NOMO-1 treated with dmso at 0.1 percent for 144 hours (cell line): ENCODE data around the gene LUM.

ENCODE experiments used
- DNase-seq: peaks from one replicate; lab custom pipeline; 2025; ENCODE audit not compliant: unreplicated experiment; lab: John Stamatoyannopoulos, UW

The LUM gene

DNA sequence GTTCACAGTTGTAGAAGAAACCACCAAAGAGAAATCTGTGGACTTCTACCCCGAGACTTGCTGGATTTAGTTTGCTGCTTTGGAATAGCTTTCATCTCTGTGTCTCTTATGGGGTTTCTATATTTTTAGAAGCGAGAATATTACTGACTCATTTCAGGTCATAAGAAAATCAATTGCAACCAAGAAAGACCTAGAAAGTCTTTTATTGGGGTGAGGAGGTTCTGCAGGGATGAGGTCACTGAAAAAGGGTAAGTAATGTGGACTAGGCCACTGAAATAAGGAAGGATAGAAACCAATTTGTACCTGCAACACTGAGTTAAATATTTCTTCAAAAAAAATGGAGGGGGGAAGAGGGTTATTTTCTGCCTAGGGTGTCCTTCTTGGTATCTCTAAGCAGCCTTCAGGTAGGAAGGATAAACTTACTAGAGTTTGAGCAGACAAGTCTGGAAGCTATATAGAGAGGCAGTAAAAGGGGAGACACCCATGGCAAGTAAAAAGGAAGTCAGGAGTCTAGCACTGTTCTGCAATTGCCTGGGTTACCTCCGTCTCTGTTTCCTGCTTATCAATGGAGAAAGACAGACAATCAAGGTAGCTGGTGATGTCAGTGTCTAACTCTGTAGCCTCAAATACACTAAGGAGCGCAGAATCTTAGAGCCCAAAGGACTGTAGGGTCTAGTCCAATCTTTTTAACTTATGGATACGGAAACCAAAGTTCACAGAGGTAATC lies 33.9 kb downstream of the LUM start:
- no peak for DNase-seq

DNA sequence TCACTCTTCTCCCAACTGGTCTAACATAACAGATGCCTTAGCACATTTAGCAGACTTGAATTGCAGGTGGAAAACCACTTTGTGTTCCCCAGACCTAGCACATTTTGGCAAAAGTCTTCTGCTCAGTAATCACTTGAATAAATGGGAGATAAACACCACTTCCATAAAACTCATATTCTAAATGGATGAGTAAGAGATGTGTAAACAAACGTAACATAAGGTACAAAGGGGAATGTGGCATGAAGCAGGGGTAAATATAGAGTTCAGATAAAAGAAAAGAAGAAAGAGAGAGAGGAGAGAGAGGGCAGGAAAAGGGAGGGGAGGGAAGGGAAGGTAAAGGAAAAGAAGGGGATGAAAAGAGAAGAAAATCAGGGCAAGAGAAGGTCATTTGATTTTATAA lies 36.4 kb downstream of the LUM start:
- no peak for DNase-seq

DNA sequence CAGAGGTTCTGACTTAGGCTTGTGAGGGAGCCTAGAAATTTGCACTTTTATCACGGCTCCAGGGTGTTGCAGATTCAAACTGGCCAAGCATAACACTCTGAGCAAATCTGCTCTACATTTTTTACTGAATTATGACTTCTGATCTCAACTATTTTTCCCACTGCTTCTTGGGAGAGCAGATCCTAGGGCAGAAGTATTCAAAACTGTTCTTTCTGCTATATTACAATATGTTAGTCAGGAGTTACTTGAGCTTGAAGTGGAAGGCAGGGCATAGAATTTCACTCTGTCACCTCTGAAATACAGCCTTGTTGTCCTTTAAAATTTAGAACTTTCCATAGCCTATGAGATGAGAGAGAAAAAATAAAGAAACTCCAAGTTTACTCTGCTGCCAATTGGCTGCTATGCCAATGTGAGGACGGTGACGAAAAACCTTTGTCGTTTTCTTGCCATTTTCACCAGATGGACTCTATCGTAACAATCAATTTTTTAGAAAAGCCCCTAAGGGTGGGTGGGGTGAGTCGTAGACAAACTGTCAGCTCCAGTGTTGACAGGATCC lies 37.1 kb downstream of the LUM start:
- DNase-seq, result no peak

DNA sequence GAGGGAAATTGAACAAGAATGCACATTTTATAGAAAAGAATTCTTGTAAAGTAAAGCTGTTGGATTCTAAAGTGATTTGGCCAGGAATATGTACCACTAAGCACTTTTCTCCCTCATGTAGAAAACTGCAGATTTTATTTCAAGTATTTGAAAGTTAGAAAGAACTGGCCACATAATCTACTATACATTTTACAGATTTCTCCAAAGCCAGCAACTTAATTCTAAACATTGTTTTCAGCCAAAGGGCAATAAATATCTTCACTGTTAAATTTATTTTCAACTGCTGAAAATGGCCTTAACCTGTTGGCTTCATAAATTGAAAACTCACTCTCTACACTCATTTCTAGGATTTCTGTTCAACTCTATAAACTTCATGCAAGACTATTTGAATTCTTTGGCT lies 37.9 kb downstream of the LUM start:
- DNase-seq, result no peak

DNA sequence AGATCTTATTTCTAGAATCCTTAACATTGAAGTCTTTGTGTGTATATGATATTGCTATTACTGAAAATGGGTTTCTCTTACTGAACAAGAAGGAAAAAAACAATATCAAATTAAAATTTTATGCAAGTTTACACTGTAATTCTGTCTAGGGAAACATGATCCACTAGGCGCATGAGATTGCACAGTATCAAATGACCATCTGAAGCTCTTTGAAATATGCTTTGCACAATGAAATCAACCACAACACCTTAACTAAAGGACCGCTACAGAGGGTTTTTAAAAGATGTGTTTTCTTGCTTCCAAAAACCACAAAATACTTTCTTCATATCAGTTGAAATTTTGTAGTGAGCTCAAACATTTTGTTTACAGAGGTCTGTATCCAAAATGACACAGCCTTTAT lies 38.4 kb downstream of the LUM start:
- no peak for DNase-seq

DNA sequence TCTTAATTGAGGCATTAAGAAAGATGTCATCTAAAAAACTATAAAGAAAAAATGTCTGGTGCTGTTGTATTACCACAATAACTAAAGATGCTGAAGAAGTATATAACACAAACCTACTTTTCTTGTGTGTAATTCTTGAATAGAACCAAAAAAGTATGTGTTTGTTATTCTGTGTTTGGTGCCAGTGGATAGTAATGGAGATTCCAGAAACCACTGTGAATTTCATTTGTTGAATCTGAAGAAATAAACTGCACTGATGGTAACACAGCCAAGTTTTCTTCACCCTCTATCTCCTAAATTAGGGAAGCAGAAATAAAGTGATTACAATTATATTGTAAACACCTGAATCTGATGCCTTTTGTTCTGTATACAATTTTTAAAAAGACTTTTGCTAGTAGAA lies 40.4 kb downstream of the LUM start:
- DNase-seq, result no peak

DNA sequence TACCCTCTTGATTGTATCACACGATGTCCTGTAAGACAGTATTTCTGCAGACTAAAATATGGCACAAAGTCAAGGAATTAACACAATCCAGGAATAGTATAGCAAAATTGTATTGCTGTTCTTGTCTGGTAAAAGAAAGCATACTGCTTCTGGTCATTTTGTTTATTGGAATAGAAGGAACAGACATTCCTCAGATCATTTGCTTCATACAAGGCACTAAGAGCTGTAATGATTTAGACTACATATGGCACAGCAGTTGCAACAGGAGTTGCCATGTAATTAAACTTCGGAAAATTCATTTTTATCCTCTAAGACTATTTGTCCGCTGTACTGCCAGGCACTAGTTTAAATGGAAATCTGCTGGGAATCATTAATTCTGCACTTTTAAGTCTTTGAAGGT lies 45.9 kb downstream of the LUM start:
- DNase-seq, result no peak

DNA sequence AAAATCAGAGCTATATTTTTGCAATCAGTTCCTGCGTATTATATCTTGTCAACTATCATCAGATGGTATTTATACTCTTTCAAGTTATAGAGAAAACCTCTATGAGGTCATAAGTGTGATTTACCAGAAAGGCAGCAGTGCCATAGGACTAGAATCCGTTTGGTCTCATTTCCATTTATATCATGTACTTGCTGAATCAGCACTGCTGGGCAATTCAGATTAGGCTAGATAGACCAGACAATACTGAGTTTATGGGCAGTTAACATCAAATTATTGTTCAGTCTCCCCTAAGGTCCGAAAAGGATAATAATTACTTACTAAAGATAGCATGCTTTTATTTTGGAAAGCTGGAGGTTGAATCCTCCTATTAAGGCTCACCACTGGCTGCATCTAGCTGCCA lies 46.7 kb downstream of the LUM start:
- DNase-seq, result no peak

DNA sequence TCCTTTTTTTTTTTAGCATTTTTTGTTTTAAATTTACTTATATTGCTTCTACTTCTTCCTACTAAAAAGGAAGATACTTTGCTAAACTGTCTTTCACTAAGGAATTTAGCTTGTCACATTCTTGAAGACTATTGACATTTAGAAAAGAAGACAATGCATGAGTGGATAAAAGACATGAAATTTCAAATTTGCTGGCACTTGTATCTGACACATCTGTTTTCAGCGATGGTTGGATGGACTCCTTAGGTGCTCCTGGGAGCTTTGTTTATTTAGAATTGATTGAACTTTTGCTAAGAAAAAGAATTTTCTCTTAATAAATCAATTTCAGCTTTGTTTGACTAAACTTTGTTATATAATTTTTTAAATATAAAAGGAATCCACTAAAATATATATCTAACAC lies 50.2 kb downstream of the LUM start:
- DNase-seq, result no peak

DNA sequence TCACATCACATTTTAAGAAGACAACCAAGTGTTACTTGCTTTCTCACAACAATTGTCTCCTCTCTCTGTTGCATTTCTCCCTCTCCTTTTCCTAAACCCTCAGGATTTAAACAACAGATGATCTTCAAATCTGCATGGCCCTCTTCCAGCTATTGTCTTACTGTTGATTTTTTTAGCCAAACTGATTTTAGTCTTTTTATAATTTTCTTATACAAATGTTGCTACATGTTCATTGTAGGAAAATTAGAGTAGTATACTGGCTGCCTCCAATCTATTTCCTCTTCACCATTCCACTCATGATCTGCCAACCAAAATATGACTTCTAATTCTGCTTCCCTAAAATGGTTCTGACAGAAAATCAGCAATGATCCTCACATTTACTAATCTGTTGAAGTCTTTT lies 52.1 kb downstream of the LUM start:
- DNase-seq, result no peak

DNA sequence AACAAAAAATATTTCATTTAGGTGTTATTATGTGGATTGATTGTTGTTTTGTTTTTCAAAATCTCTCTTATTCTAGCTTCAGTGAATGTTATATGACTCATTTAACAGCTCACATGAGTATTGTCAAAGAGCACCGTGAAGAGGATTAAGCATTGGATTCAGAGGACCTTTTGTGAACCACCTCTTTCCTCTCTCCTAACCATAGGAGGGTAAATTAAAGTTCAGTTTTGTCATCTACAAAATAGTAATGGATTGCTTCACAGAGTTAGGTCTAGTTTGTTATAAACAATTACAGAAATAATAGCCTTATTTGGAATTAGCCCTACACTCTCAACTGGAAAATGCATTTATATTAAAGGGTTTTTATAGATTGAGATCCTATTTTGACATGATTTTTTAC lies 52.5 kb downstream of the LUM start:
- no peak for DNase-seq

DNA sequence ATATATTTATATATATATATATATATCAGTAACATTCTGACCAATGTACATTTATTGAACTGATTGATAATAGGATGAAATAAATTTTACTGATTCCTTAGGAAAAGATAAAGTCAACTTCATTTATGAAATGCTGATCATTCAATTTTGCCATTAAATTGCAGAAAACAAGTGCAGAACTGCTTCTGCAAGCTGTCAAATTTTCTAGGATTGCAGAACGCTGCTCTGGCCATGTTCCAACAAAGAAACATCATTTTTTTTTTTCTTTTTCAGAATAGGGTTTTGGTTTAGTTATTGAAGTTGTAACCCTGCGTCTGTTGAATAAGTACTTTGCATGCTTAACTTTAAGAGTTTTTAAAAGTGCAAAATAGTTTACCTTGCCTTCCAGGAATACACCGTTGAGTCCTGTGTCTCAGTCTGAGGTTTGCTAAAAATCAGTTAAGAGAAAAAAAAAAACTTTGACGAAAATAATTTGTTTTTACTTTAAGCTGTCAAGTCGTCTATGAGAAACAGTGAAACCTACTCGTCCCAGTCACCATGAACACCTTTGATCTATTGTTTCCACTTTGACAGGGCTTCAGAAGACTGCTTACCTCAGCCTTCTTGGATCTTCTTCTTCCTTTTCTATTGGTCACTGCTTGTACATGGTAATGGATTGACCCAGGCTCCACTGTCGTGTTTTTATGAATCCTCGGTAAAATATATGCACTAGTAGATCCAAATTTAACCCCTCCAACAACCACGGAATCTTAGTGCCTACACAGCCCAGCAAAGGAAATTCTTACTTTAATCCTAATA lies 53.7 kb downstream of the LUM start, which contains the start of gene KERA:
Gene KERA, minus strand, starts transcription at position 657 of the 798 bp plus-strand sequence. CDS start 1,743 bp downstream, outside the sequence.
- DNase-seq, result no peak

DNA sequence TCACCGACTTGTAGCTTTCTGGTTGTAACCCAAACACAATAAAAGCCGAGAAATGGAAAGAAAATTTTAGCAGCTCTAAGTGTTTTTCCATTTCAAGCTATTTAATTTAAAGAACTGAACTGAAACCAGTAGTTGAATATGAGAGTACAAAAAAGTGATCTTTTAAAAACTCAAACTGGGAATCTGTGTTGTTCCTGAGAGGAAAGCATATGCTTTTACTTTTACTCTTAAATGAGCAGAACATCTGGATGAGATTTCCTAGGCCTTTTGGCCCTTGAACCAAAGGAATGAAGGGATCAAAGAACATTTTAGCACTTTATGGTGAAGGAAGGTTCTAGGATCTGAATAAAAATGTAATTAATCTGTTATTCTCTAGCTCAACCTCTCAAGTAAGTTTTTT lies 54.8 kb downstream of the LUM start:
- no peak for DNase-seq

DNA sequence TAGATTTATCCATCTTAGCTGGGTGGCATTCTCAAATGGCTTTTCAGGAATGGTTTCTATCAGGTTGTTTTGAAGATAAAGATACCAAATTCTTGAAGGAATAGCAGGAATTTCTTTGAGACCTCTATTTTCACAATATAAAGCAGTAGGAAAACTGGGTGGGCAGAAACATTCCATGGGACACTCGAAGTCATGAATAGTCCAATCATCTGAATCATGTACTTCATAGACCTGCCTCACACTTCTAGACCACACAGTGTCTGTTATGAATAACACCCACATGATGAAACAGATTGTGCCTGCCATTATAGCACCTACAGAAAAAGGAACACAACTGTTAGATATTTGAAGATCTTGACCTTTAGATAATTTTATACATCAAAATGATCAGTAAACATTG lies 55.3 kb downstream of the LUM start:
- no peak for DNase-seq

DNA sequence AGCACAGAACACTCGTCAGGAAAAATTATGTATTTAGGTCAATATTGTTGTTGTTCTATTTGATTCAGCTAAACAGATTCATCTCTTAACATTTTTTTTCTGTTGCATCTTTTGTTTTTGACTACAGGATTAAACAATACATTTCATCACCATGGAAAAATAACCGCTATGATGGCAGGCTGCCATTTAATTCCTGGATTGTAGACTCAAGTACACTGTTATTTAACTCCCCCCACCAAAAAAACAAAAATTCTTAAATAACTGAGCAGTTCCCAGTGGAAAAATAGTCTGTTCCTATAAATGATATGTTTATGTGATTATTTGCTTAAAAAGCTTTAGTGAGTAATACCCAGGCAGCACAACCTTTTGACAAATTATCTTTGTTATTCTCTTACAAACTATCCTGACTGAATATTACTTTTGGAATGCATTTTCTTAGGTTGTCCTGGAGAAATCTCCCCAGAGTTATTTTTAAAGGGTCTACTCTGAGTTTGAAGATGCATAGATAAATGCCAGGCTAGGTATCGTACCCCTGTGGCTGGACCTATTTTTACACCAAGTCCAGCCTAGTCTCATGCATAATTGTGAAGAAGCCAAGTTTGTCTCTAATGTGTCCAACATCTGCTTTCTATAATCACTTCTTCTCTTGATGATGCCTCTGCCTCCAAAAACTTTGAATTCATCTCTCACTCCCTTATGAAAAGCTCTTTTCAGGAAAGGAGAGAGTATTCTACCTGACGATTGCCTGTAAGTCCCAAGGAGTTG lies 57.2 kb downstream of the LUM start:
- DNase-seq, result no peak
